ENCODE data around the gene ZNF644. TPM values are rescaled to one million over a fixed set of nuclear protein-coding genes. Genes with fewer than 3 reads are reported as not detected.

The ZNF644 gene
- total and polyA plus RNA-seq, 2 donors (not counting 1 experiment from before 2014, with no cell fraction given): 9.6 to 124 TPM

DNA sequence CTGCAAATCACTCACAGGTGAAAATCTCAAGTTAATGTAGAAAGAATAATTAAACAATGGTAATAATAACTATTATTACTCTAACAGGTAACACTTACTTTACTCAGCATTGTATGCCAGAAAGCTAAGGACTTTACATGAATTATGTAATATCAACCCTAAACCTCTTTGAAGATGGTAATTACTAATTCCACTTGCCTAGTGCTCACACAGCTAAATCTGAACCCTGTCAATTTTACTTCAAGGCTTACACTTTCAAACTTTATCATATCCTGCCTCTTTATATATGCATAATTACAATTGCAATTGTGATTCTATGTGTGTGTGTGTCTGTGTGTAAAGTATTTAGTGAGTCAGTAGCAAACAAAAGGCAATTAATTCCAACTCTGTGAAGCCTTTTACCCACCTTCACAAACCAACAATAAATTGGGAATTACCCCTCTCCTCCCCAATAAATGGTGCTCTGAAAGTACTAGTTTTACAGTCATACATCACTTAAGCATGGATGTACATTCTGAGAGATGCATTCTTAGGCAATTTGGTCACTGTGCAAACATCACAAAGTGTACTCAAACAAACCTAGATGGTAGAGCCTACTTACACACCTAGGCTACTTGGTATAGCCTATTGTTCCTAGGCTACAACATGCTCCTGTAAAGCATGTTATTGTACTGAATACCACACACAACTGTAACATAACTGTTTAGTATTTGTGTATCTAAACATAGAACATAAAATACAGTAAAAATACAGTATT lies 5.9 kb downstream of the ZNF644 start:
- intact Hi-C loops (cut with micrococcal nuclease): no loop called here
- peaks cover 100% of the 10 kb centered on the region for H3K79me2 ChIP-seq (ENCODE audit: control insufficient read depth, insufficient read depth, low read length)
- H3K27me3 ChIP-seq (replicated peaks in 1 of 4; ENCODE audit: control extremely low read depth in 1 of 4, control insufficient read depth in 3 of 4, insufficient read depth in 4 of 4, low read length in 3 of 4): no peaks in the 10 kb centered on the region
- CTCF ChIA-PET: interaction anchor here (2.4 kb wide), 1 partner anchor 150 kb away, joined by 11 read pairs; no protein-coding TSS in a partner anchor
- Mint-ChIP-seq H3K4me1 (peaks cover 80% of the 10 kb centered on the region), H3K27me3 (no peaks in the 10 kb centered on the region), H3K4me3 (peak overlapping the region; percentile 44), H3K27ac (no peak overlapping the region), H3K9me3 (ENCODE audit: insufficient read depth) (no peaks in the 10 kb centered on the region)
- TF ChIP-seq CTCF (IDR thresholded peaks at IDR 0.05): no peak
- TF ChIP-seq EZH2 (IDR thresholded peaks at IDR 0.05; ENCODE audit: borderline replicate concordance, insufficient read depth, low read depth, low read length, poor library complexity, severe bottlenecking): no peak
- peak overlapping the region; percentile 23 for H3K4me2 ChIP-seq (replicated peaks; ENCODE audit: low read depth, low read length, poor library complexity, severe bottlenecking)
- peaks cover 73% of the 10 kb centered on the region for H4K20me1 ChIP-seq (ENCODE audit: control insufficient read depth, insufficient read depth, low read length, poor library complexity, severe bottlenecking)
- DNase-seq (no peak), ATAC-seq (ENCODE audit: low read depth) (no peak)
- peaks cover 43 to 67% of the 10 kb centered on the region in 2 donors for H3K4me1 ChIP-seq (ENCODE audit: control insufficient read depth in 2 of 2, insufficient read depth in 2 of 2, low read length in 2 of 2)
- peak overlapping the region in 1 of 2 donors; percentile 47 for H3K27ac ChIP-seq (ENCODE audit: low read length in 2 of 2)
- no peak overlapping the region for H2AFZ ChIP-seq (ENCODE audit: insufficient read depth, low read depth, low read length, poor library complexity, severe bottlenecking)
- H3K4me3 ChIP-seq (ENCODE audit: control extremely low read depth in 1 of 5, extremely low read depth in 1 of 5, insufficient read depth in 1 of 5, low read depth in 2 of 5, low read length in 4 of 5): no peak overlapping the region
- H3K36me3 ChIP-seq (replicated peaks in 1 of 2; ENCODE audit: control extremely low read depth in 1 of 2, control insufficient read depth in 1 of 2, extremely low read depth in 1 of 2, insufficient read depth in 2 of 2, low read length in 1 of 2): no peaks in the 10 kb centered on the region
- H3K9ac ChIP-seq (ENCODE audit: low read length): no peak overlapping the region
- H3K9me3 ChIP-seq (ENCODE audit: control extremely low read depth in 1 of 3, control insufficient read depth in 2 of 3, insufficient read depth in 1 of 3, low read length in 2 of 3): no peaks in the 10 kb centered on the region
- POLR2A ChIA-PET: no interaction called here

DNA sequence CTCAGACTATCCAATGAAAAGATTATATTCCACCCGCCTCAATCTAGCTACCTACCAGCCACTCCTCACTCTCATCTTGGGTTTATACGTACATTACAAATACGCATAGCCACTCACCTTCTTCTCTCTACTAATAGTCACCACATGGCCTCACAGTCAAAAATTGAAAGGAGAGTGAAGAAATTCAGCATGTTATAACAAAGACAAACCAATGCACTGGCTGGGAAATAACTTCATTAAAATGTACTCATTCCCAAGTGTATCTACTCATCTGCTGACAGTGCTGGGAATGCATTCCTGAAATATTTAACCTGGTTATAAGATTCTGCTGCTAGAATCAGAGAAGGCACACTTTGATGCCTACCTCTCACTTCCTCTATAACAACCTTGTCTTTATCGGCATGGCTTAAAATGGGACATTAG lies 6.5 kb downstream of the ZNF644 start:
- Histone ChIP-seq H2AFZ (ENCODE audit: insufficient read depth, low read depth, low read length, poor library complexity, severe bottlenecking) (no peak overlapping the region), H3K4me3 (ENCODE audit: control extremely low read depth in 1 of 5, extremely low read depth in 1 of 5, insufficient read depth in 1 of 5, low read depth in 2 of 5, low read length in 4 of 5) (no peak overlapping the region), H3K27me3 (replicated peaks in 1 of 4; ENCODE audit: control extremely low read depth in 1 of 4, control insufficient read depth in 3 of 4, insufficient read depth in 4 of 4, low read length in 3 of 4) (no peaks in the 10 kb centered on the region), H3K9me3 (ENCODE audit: control extremely low read depth in 1 of 3, control insufficient read depth in 2 of 3, insufficient read depth in 1 of 3, low read length in 2 of 3) (no peaks in the 10 kb centered on the region), H3K4me1 (ENCODE audit: control insufficient read depth in 2 of 2, insufficient read depth in 2 of 2, low read length in 2 of 2) (peaks cover 36 to 64% of the 10 kb centered on the region in 2 donors), H3K36me3 (replicated peaks in 1 of 2; ENCODE audit: control extremely low read depth in 1 of 2, control insufficient read depth in 1 of 2, extremely low read depth in 1 of 2, insufficient read depth in 2 of 2, low read length in 1 of 2) (no peaks in the 10 kb centered on the region), H4K20me1 (ENCODE audit: control insufficient read depth, insufficient read depth, low read length, poor library complexity, severe bottlenecking) (peaks cover 78% of the 10 kb centered on the region), H3K27ac (ENCODE audit: low read length in 2 of 2) (peak overlapping the region in 1 of 2 donors; percentile 47), H3K79me2 (ENCODE audit: control insufficient read depth, insufficient read depth, low read length) (peaks cover 100% of the 10 kb centered on the region), H3K9ac (ENCODE audit: low read length) (no peak overlapping the region), H3K4me2 (replicated peaks; ENCODE audit: low read depth, low read length, poor library complexity, severe bottlenecking) (peak overlapping the region; percentile 23)
- no peak for TF ChIP-seq EZH2 (IDR thresholded peaks at IDR 0.05; ENCODE audit: borderline replicate concordance, insufficient read depth, low read depth, low read length, poor library complexity, severe bottlenecking)
- TF ChIP-seq CTCF (IDR thresholded peaks at IDR 0.05): no peak
- WGBS (ENCODE audit: insufficient coverage): 100% methylated on average over 1 of the region's 4 CpGs
- CTCF ChIA-PET: interaction anchor here (2.4 kb wide), 1 partner anchor 150 kb away, joined by 11 read pairs; no protein-coding TSS in a partner anchor
- Mint-ChIP-seq H3K4me3 (peak overlapping the region; percentile 2), H3K9me3 (ENCODE audit: insufficient read depth) (no peaks in the 10 kb centered on the region), H3K27me3 (no peaks in the 10 kb centered on the region), H3K4me1 (peaks cover 78% of the 10 kb centered on the region), H3K27ac (no peak overlapping the region)
- DNase-seq (no peak), ATAC-seq (ENCODE audit: low read depth) (no peak)
- intact Hi-C loops (cut with micrococcal nuclease): no loop called here
- POLR2A ChIA-PET: no interaction called here
